ENCODE results near the gene SPATA6L.

DNA sequence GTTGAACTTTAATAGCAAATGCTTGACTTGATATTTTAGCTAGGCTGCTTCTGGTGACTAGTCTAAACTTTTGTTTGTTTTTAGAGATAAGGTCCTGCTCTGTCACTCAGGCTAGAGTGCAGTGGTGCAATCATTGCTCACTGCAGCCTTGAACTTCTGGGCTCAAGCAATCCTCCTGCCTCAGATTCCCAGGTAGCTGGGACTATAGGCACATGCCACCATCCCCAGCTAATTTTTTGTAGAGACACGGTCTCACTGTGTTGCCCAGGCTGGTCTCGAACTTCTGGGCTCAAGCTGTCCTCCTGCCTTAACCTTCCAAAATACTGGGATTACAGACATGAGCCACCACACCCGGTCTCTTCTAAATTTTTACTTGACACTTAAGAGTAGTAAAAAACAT lies 33.8 kb upstream of the SPATA6L start:
- no peak for TF ChIP-seq EZH2phosphoT487 (conservative IDR thresholded peaks at IDR 0.05; ENCODE audit: low read length)
- TF ChIP-seq, protein P1, sequence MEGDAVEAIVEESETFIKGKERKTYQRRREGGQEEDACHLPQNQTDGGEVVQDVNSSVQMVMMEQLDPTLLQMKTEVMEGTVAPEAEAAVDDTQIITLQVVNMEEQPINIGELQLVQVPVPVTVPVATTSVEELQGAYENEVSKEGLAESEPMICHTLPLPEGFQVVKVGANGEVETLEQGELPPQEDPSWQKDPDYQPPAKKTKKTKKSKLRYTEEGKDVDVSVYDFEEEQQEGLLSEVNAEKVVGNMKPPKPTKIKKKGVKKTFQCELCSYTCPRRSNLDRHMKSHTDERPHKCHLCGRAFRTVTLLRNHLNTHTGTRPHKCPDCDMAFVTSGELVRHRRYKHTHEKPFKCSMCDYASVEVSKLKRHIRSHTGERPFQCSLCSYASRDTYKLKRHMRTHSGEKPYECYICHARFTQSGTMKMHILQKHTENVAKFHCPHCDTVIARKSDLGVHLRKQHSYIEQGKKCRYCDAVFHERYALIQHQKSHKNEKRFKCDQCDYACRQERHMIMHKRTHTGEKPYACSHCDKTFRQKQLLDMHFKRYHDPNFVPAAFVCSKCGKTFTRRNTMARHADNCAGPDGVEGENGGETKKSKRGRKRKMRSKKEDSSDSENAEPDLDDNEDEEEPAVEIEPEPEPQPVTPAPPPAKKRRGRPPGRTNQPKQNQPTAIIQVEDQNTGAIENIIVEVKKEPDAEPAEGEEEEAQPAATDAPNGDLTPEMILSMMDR (IDR thresholded peaks at IDR 0.05; ENCODE audit: insufficient read depth, low read length, poor library complexity, severe bottlenecking) = no peak

Measured in SU-DHL-6 (cell line).